Measurements from ENCODE around the gene KAZN.

Gene KAZN

GRCh38 chr1:14769486-14770274 lies 171.2 kb downstream of the KAZN start:
- DNase-seq (ENCODE audit: low read depth): no peak

GRCh38 chr1:14773396-14774025 lies 175.0 kb downstream of the KAZN start:
- DNase-seq (ENCODE audit: low read depth): no peak

GRCh38 chr1:14774225-14774624 lies 175.7 kb downstream of the KAZN start:
- DNase-seq (ENCODE audit: low read depth): no peak

- DNase-seq (ENCODE audit: low read depth): no peak
Observed at GRCh38 chr1:14774988-14775387, 176.5 kb downstream of the KAZN start.

- DNase-seq (ENCODE audit: low read depth): no peak
Observed at GRCh38 chr1:14775434-14775833, 176.9 kb downstream of the KAZN start.

GRCh38 chr1:14777516-14778506 lies 179.3 kb downstream of the KAZN start:
- no peak for DNase-seq (ENCODE audit: low read depth)

- no peak for DNase-seq (ENCODE audit: low read depth)
Observed at GRCh38 chr1:14778541-14778897, 180.0 kb downstream of the KAZN start.

- DNase-seq (ENCODE audit: low read depth): no peak
Observed at GRCh38 chr1:14778898-14779865, 180.7 kb downstream of the KAZN start.

GRCh38 chr1:14780271-14780670 lies 181.8 kb downstream of the KAZN start:
- no peak for DNase-seq (ENCODE audit: low read depth)

- DNase-seq (ENCODE audit: low read depth): no peak
Observed at GRCh38 chr1:14781811-14782210, 183.3 kb downstream of the KAZN start.

GRCh38 chr1:14782741-14783591 lies 184.5 kb downstream of the KAZN start:
- DNase-seq (ENCODE audit: low read depth): no peak

GRCh38 chr1:14783592-14783886 lies 185.1 kb downstream of the KAZN start:
- DNase-seq (ENCODE audit: low read depth): no peak

GRCh38 chr1:14784790-14785773 lies 186.6 kb downstream of the KAZN start:
- no peak for DNase-seq (ENCODE audit: low read depth)

GRCh38 chr1:14786109-14786675 lies 187.7 kb downstream of the KAZN start:
- no peak for DNase-seq (ENCODE audit: low read depth)

- DNase-seq (ENCODE audit: low read depth): no peak
Observed at GRCh38 chr1:14786681-14787080, 188.2 kb downstream of the KAZN start.

- no peak for DNase-seq (ENCODE audit: low read depth)
Observed at GRCh38 chr1:14787604-14788003, 189.1 kb downstream of the KAZN start.

GRCh38 chr1:14788080-14788479 lies 189.6 kb downstream of the KAZN start:
- no peak for DNase-seq (ENCODE audit: low read depth)

- no peak for DNase-seq (ENCODE audit: low read depth)
Observed at GRCh38 chr1:14790982-14791381, 192.5 kb downstream of the KAZN start.

- DNase-seq (ENCODE audit: low read depth): no peak
Observed at GRCh38 chr1:14791654-14792053, 193.2 kb downstream of the KAZN start.
